Activated naive CD4-positive, alpha-beta T cell treated with anti-CD3 and anti-CD28 coated beads, Interleukin-2, amount 10 ng/mL, durations not matched to agents 7 days and 5 days (primary cell): ENCODE results near the gene TCF3.

ENCODE experiments used
- CTCF ChIA-PET: fragments of 350-600 bp; sonication (Branson Sonifier 250); formaldehyde crosslinking; loops from one replicate; lab custom pipeline; 2021; ENCODE audit warnings: antibody characterized with exemption; lab: Charles Lee
- DNase-seq: peaks from one replicate; pipeline ENCODE4 v3.0.0-alpha.2; 2020
- H3K27ac Mint-ChIP-seq: one replicate; pipeline ENCODE4 v1.8.0; 2021; ENCODE audit warnings: mild to moderate bottlenecking, moderate library complexity, mixed read lengths
- H3K27me3 Mint-ChIP-seq: one replicate; pipeline ENCODE4 v1.8.0; 2021; ENCODE audit warnings: mild to moderate bottlenecking, mixed read lengths
- H3K36me3 Mint-ChIP-seq: one replicate; pipeline ENCODE4 v1.8.0; 2021; ENCODE audit warnings: mixed read lengths
- H3K4me1 Mint-ChIP-seq: one replicate; pipeline ENCODE4 v1.8.0; 2021; ENCODE audit warnings: mixed read lengths
- H3K4me3 Mint-ChIP-seq: one replicate; pipeline ENCODE4 v1.8.0; 2021; ENCODE audit warnings: mild to moderate bottlenecking, moderate library complexity, mixed read lengths
- H3K9me3 Mint-ChIP-seq: one replicate; pipeline ENCODE4 v1.8.0; 2021; ENCODE audit warnings: mixed read lengths

TCF3 gene

DNA sequence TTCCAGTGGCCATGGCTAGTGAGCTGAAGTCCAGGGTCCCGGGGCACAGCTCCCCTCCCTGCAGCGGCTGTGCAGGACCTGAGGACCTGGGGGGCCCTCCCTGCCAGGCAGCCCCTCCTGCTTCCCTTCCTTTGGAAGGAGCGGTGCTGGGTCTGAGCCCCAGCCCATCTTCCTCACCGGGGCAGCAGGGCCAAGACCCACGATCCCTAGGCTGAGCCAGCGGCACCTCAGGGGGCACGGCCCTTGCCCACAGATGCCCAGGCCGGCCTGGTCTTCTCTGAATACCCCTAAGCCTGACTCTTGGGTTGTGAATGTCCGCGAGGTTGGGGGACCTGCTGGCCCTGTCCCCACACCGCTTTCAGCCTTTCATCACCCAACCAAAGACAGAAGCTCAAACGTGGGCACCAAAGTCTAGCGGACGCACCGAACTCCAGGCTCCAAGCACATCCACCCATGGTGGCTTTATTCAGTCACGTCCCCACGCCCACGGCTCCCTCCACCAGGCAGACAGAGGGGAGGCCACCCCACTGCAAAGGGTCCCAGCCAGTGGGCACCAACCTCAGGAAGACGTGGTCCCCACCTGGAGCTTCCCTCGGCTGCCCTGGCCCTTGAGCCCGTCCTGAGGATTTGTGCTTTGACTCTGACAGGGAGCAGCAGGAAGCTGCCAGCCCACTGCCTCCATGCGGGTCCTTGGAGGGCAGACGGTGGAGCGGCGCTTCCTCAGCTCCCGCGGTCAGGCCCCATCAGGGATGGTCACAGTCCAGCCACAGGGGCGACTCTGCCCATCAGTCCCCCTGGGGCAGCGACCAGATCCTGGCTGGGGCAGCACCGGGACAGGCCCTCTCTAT lies 75.9 kb downstream of the TCF3 start:
- Mint-ChIP-seq H3K36me3 (peaks cover 15% of the 10 kb centered on the region), H3K27ac (no peak overlapping the region), H3K4me1 (no peaks in the 10 kb centered on the region), H3K27me3 (peaks cover 8% of the 10 kb centered on the region), H3K4me3 (no peak overlapping the region), H3K9me3 (no peaks in the 10 kb centered on the region)
- CTCF ChIA-PET = no interaction called here
- no peak for DNase-seq

- Mint-ChIP-seq H3K4me3 (no peak overlapping the region), H3K9me3 (no peaks in the 10 kb centered on the region), H3K36me3 (peaks cover 9% of the 10 kb centered on the region), H3K4me1 (no peaks in the 10 kb centered on the region), H3K27me3 (peaks cover 15% of the 10 kb centered on the region), H3K27ac (no peak overlapping the region)
- CTCF ChIA-PET = no interaction called here
- DNase-seq = no peak
Measured at GRCh38 chr19:1575323-1576241, 76.8 kb downstream of the TCF3 start.

DNA sequence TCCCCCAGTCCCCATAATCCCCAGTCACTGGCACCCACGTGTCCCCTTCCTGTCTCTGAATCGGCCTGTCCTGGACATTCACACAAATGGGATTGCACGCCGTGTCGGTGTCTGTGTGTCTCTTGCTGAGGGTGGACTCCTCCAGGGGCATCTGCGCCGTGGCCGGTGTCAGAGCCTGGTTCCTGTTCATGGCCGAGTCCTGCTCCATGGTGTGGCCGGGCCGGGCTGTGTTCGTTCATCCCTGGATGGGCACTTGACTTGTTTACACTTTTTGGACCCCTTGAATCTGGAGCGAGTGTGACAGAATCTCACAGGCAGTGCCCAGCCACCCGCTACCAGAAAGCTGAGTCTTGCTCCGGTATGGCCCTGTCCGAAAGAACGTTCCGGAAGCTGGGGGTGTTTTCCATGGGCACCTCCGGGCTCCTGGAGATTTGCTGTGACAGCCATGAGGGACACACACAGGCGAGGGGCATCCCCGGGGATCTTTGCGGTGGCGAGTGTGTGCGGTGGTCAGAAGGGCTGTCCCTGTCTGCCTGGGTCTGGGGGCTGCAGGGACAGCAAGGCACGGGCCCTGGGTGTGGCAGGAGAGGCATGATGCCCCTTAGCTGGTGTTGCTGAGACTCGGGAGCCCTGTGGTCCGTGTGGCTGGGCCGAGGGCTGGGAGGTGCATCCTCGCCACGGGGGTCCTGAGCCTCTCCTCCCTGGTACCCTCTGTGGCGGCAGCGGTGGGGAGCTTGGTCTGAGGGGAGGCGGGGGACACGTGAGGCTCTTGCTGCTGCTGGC lies 77.9 kb downstream of the TCF3 start:
- no peak for DNase-seq
- Mint-ChIP-seq H3K9me3 (no peaks in the 10 kb centered on the region), H3K36me3 (peaks cover 4% of the 10 kb centered on the region), H3K27me3 (peaks cover 25% of the 10 kb centered on the region), H3K4me3 (no peak overlapping the region), H3K4me1 (peaks cover 5% of the 10 kb centered on the region), H3K27ac (no peak overlapping the region)
- CTCF ChIA-PET = no interaction called here

DNA sequence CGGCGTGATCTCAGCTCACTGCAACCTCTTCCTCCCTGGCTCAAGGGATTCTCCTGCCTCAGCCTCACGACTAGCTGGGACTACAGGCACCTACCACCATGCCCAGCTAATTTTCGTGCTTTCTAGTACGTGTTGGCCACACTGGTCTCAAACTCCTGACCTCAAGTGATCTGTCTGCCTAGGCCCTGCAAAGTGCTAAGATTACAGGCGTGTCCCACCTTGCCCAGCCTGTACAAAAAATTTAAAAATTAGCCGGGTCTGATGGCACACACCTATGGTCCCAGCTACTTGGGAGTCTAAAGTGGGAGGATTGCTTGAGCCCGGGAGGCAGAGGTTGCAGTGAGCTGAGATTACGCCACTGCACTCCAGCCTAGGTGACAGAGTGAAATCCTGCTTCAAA lies 79.6 kb downstream of the TCF3 start:
- no peak for DNase-seq
- H3K4me3 Mint-ChIP-seq = no peak overlapping the region
- no peaks in the 10 kb centered on the region for H3K9me3 Mint-ChIP-seq
- peaks cover 5% of the 10 kb centered on the region for H3K4me1 Mint-ChIP-seq
- no peaks in the 10 kb centered on the region for H3K36me3 Mint-ChIP-seq
- CTCF ChIA-PET = no interaction called here
- no peak overlapping the region for H3K27ac Mint-ChIP-seq
- H3K27me3 Mint-ChIP-seq = peaks cover 39% of the 10 kb centered on the region

DNA sequence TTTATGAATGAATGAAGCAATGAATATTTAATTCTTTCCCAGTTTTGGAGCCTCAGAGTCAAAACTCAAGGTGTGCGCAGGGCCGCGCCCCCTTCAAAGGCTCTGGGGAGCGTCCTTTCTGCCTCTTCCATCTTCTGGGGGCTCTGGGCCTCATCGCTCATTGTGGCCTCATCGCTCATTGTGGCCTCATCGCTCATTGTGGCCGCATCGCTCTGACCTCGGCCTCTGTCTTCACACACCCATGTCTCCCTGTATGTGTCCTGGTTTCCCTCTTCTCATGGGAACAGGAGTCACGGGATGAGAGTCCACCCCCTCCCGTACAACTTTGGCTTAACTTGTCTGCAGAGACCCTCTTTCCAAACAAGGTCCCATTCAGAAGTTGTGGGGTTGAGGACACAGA lies 81.1 kb downstream of the TCF3 start:
- no peak for DNase-seq
- peaks cover 5% of the 10 kb centered on the region for H3K4me1 Mint-ChIP-seq
- no peak overlapping the region for H3K27ac Mint-ChIP-seq
- H3K27me3 Mint-ChIP-seq = peaks cover 43% of the 10 kb centered on the region
- no peaks in the 10 kb centered on the region for H3K36me3 Mint-ChIP-seq
- no peak overlapping the region for H3K4me3 Mint-ChIP-seq
- H3K9me3 Mint-ChIP-seq = no peaks in the 10 kb centered on the region
- CTCF ChIA-PET = no interaction called here

GRCh38 chr19:1570836-1571235 lies 81.6 kb downstream of the TCF3 start:
- Mint-ChIP-seq H3K27ac (no peak overlapping the region), H3K36me3 (no peaks in the 10 kb centered on the region), H3K9me3 (no peaks in the 10 kb centered on the region), H3K4me1 (peaks cover 5% of the 10 kb centered on the region), H3K27me3 (peaks cover 48% of the 10 kb centered on the region), H3K4me3 (no peak overlapping the region)
- no peak for DNase-seq
- CTCF ChIA-PET = no interaction called here

DNA sequence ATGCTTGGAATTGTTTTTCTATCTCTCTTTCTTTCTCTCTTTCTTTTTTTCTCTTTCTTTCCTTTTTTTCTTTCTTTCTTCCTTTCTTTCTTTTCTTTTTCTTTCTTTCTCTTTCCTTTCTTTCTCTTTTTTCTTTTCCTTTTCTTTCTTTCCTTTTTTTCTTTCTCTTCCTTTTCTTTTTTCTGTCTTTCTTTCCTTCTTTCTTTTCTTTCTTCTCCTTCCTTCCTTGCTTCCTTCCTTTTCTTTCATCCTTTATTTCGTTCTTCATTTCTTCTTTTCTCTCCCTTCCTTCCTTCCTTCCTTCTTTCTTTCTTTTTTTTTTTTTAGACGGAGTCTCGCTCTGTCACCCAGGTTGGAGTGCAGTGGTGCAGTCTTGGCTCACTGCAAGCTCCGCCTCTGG lies 82.4 kb downstream of the TCF3 start:
- Mint-ChIP-seq H3K4me1 (peaks cover 5% of the 10 kb centered on the region), H3K4me3 (peak overlapping the region; percentile 24), H3K36me3 (no peaks in the 10 kb centered on the region), H3K9me3 (no peaks in the 10 kb centered on the region), H3K27ac (no peak overlapping the region), H3K27me3 (peaks cover 56% of the 10 kb centered on the region)
- CTCF ChIA-PET = no interaction called here
- DNase-seq = no peak

GRCh38 chr19:1568320-1569019 lies 83.9 kb downstream of the TCF3 start, which contains the start of gene MEX3D:
MEX3D (minus strand) TSS chr19:1568325; CDS start chr19:1568058, 267 bp downstream.
- H3K4me3 Mint-ChIP-seq = peak within 1 kb of the TSS; percentile 48
- CTCF ChIA-PET = no interaction called here
- peak within 1 kb of the TSS; percentile 37 for H3K27ac Mint-ChIP-seq

GRCh38 chr19:1567848-1568227 lies 84.6 kb downstream of the TCF3 start:
- no peak for DNase-seq
- Mint-ChIP-seq H3K27me3 (peaks cover 73% of the 10 kb centered on the region), H3K4me3 (no peak overlapping the region), H3K4me1 (peaks cover 5% of the 10 kb centered on the region), H3K9me3 (no peaks in the 10 kb centered on the region), H3K36me3 (no peaks in the 10 kb centered on the region), H3K27ac (no peak overlapping the region)
- CTCF ChIA-PET = no interaction called here

More at GRCh38 chr19:1568320-1569019, 83.9 kb downstream of the TCF3 start, which contains the start of gene MEX3D:
- Mint-ChIP-seq H3K27me3 (peaks cover 66% of the 10 kb centered on the region), H3K36me3 (no peaks in the 10 kb centered on the region), H3K9me3 (no peaks in the 10 kb centered on the region), H3K4me1 (peaks cover 5% of the 10 kb centered on the region)
- peak; percentile 85 for DNase-seq

DNA sequence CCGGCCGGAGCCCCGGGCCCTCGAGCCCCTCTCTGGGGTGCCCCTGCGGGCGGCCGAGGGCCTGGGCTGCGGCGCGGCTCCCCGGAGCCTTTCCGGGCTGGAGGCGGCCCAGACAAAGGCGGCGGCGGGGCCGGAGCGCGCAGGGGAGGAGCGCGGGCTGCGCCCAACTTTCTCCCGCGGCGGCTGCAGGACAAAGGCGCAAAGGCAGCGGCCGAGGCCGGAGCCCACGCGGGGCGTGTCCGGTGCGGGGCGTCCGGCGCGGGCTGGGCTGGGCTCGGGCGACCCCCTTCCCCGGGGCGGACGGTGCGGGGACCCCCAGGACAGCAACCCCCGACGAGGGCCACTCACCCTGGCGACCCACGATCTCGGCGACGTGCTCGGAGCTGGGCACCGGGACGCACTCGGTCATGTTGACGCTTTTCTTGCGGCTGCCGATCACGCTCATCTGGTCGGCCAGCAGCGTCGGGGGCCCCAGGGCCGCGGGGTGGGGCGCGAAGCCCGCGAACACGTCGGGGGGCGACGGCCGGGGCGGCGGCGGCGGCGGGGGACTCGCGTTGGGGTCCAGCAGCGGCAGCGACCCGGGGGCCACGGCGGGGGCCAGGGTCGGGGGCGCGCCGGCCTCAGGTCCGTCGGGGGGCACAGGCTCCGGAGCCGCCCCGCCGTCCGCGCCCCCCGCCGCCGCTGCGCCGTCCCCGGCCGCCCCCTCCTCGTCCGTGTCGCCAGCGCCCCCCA lies 85.1 kb downstream of the TCF3 start:
- DNase-seq = peak; percentile 29
- CTCF ChIA-PET = no interaction called here
- Mint-ChIP-seq H3K27ac (no peak overlapping the region), H3K36me3 (no peaks in the 10 kb centered on the region), H3K9me3 (no peaks in the 10 kb centered on the region), H3K4me3 (peak overlapping the region; percentile 41), H3K27me3 (peaks cover 73% of the 10 kb centered on the region), H3K4me1 (peaks cover 5% of the 10 kb centered on the region)

DNA sequence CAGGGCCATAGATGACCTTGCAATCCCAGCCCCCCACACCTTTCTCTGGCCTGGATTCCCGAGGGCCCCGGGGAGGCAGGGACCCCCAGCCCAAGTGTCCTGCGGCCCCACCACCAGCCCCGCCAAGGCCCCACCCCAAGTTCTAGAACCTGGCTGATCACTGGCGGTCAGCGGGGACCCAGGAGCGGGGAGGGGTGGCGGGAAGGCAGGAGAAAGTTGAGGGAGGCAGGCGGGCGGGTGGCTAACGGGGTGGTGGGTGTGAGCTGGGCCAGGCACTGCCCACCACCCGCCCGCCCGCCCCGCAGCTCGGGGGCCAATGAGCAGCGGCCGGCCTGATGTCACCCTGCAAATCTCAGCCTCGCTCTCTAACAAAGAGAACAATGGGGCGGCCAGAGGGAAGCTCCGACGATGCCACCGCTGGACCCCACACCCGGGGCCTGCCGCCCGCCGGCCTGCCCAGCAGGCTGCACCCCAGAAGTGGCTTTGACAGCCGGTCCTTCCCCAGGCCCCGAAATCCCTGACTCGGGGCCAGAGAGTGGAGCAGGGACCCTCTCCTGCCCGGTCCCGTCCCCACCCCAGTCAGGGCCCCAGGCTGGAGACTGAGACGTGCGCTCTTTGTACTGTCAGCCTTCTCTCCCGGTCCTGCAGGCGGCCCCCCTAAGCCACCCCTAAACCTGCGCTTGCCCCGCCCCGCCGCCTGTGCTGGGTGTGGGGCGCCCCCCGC lies 85.9 kb downstream of the TCF3 start:
- Mint-ChIP-seq H3K36me3 (no peaks in the 10 kb centered on the region), H3K27ac (no peak overlapping the region), H3K27me3 (peaks cover 66% of the 10 kb centered on the region), H3K9me3 (no peaks in the 10 kb centered on the region), H3K4me1 (peaks cover 5% of the 10 kb centered on the region), H3K4me3 (peak overlapping the region; percentile 31)
- CTCF ChIA-PET = no interaction called here
- DNase-seq = no peak

DNA sequence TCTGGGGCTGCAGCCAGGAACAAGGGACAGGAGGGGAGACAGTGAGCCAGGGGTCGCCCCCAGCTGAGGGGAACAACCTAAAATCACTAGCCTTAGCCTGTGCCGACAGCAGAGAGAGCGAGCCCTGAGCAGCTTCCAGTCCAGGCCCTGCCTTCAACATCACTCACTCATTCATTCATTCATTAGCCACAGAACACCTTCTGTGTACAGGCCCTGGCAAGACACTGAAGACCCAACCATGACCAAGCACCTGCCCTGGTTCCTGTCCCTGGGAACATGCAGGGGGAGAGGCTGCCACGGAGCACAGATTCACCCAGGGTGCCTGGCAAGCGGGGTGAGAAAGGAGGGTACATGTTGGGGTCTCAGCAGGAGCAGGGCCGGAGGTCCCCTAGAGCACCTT lies 89.2 kb downstream of the TCF3 start:
- H3K4me1 Mint-ChIP-seq = no peaks in the 10 kb centered on the region
- H3K36me3 Mint-ChIP-seq = no peaks in the 10 kb centered on the region
- peaks cover 34% of the 10 kb centered on the region for H3K27me3 Mint-ChIP-seq
- H3K9me3 Mint-ChIP-seq = no peaks in the 10 kb centered on the region
- H3K4me3 Mint-ChIP-seq = no peak overlapping the region
- CTCF ChIA-PET = no interaction called here
- H3K27ac Mint-ChIP-seq = no peak overlapping the region
- DNase-seq = no peak
